Common myeloid progenitor, CD34-positive (primary cell): ENCODE results near the gene BTBD9.

Experiments
- CTCF ChIA-PET: fragments of 350-600 bp; sonication (Branson Sonifier 250); formaldehyde crosslinking; loops from one replicate; lab custom pipeline; 2021; ENCODE audit warnings: antibody characterized with exemption; lab: Charles Lee
- POLR2A ChIA-PET: fragments of 350-600 bp; sonication (Branson Sonifier 250); formaldehyde crosslinking; loops from one replicate; lab custom pipeline; 2021; ENCODE audit warnings: antibody characterized with exemption; lab: Charles Lee
- DNase-seq, 3 donors: peaks; one replicate each; pipeline versions ENCODE4 v3.0.0 to v3.0.0-alpha.2; 2013
- H3K27ac ChIP-seq, 2 experiments: 1 replicate in 1 of 2; 2 replicates in 1 of 2; pipeline ENCODE4 v1.7.0; 2013; ENCODE audit warnings: inconsistent platforms in 2 of 2, low read length in 2 of 2, mild to moderate bottlenecking in 2 of 2, low read depth in 1 of 2, moderate library complexity in 1 of 2; ENCODE audit not compliant: severe bottlenecking in 2 of 2, insufficient read depth in 1 of 2, poor library complexity in 1 of 2
- H3K27me3 ChIP-seq, 5 experiments: replicated peaks in 2 of 5; 1 replicate in 3 of 5; 2 replicates in 2 of 5; pipeline versions ENCODE4 v1.6.1 to v1.7.0; 2013; ENCODE audit warnings: low read length in 4 of 5, mild to moderate bottlenecking in 2 of 5, moderate library complexity in 2 of 5, inconsistent platforms in 1 of 5; ENCODE audit not compliant: insufficient read depth in 5 of 5, control insufficient read depth in 4 of 5
- H3K36me3 ChIP-seq, 4 experiments: 1 replicate in 2 of 4; 2 replicates in 2 of 4; pipeline versions ENCODE4 v1.6.1 to v1.7.0; 2013; ENCODE audit warnings: low read length in 3 of 4, control low read depth in 1 of 4, mild to moderate bottlenecking in 1 of 4; ENCODE audit not compliant: control insufficient read depth in 4 of 4, insufficient read depth in 4 of 4
- H3K4me1 ChIP-seq, 4 experiments: 1 replicate in 3 of 4; 2 replicates in 1 of 4; pipeline versions ENCODE4 v1.6.1 to v1.7.1; 2013; ENCODE audit warnings: low read length in 3 of 4, mild to moderate bottlenecking in 3 of 4, control low read depth in 1 of 4, inconsistent platforms in 1 of 4, moderate library complexity in 1 of 4; ENCODE audit not compliant: control insufficient read depth in 4 of 4, insufficient read depth in 4 of 4; ENCODE audit errors: control extremely low read depth in 1 of 4
- H3K4me3 ChIP-seq, 7 experiments: 1 replicate in 4 of 7; 2 replicates in 3 of 7; pipeline versions ENCODE4 v1.5.1 to v1.7.0; 2013; ENCODE audit warnings: mild to moderate bottlenecking in 7 of 7, low read length in 6 of 7, moderate library complexity in 6 of 7, inconsistent platforms in 2 of 7, low read depth in 2 of 7, control low read depth in 1 of 7; ENCODE audit not compliant: insufficient read depth in 4 of 7, control insufficient read depth in 1 of 7; ENCODE audit errors: extremely low read depth in 1 of 7
- H3K9me3 ChIP-seq, 5 experiments: 1 replicate in 4 of 5; 2 replicates in 1 of 5; pipeline versions ENCODE4 v1.6.1 to v1.7.1; 2013; ENCODE audit warnings: low read length in 4 of 5, mild to moderate bottlenecking in 2 of 5, inconsistent platforms in 1 of 5, low read depth in 1 of 5, moderate library complexity in 1 of 5; ENCODE audit not compliant: control insufficient read depth in 4 of 5, insufficient read depth in 2 of 5; ENCODE audit errors: control extremely low read depth in 1 of 5
- WGBS: methylation state at CpG from one replicate; pipeline ENCODE4 v1.1.5; 2013; ENCODE audit not compliant: insufficient coverage; 5-methylcytosine and 5-hydroxymethylcytosine counted together

The BTBD9 gene

DNA sequence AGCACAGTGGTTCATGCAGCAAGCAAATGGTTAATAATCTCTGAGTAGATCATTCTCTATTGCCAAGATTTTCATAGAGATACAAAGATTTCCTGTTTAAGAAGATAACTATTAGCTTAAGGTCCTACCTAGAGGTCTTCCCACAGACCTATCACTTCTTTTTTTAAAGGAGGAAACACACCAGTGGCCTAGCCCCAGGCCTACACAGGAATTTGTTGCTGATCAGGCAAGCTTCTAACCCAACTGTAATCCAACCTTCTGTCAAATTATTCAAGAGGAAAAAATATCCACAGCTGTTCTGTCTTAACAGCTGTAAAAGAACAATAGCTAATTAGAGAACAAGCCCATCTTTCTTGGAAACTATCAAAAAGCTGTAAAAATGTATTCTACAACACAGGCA, 332.8 kb downstream of the BTBD9 start:
- no peaks in the 10 kb centered on the region for H3K9me3 ChIP-seq
- H3K4me1 ChIP-seq: peaks cover 3 to 20% (median 13%) of the 10 kb centered on the region in 4 experiments
- peak in 1 of 3 donors; percentile 18 for DNase-seq
- ChIA-PET CTCF (no interaction called here), POLR2A (no interaction called here)
- no peaks in the 10 kb centered on the region for H3K36me3 ChIP-seq
- H3K4me3 ChIP-seq: no peak overlapping the region
- no peaks in the 10 kb centered on the region for H3K27me3 ChIP-seq
- H3K27ac ChIP-seq: no peak overlapping the region

- DNase-seq: no peak
- no peaks in the 10 kb centered on the region for H3K27me3 ChIP-seq
- POLR2A ChIA-PET: no interaction called here
- no peaks in the 10 kb centered on the region for H3K9me3 ChIP-seq
- no peak overlapping the region for H3K4me3 ChIP-seq
- WGBS: 88% methylated on average over 2 of the region's 4 CpGs
- H3K36me3 ChIP-seq: no peaks in the 10 kb centered on the region
- H3K27ac ChIP-seq: no peak overlapping the region
- CTCF ChIA-PET: no interaction called here
- peaks cover 3 to 20% (median 13%) of the 10 kb centered on the region in 4 experiments for H3K4me1 ChIP-seq
Measured at GRCh38 chr6:38305995-38306681, 333.6 kb downstream of the BTBD9 start.

- Histone ChIP-seq H3K4me3 (no peak overlapping the region), H3K27me3 (no peaks in the 10 kb centered on the region), H3K4me1 (peaks cover 3 to 16% (median 10%) of the 10 kb centered on the region in 4 experiments), H3K9me3 (no peaks in the 10 kb centered on the region), H3K36me3 (no peaks in the 10 kb centered on the region), H3K27ac (no peak overlapping the region)
- 100% methylated on average over 2 of the region's 2 CpGs for WGBS
- ChIA-PET POLR2A (no interaction called here), CTCF (no interaction called here)
- no peak for DNase-seq
Measured at GRCh38 chr6:38302838-38303237, 336.9 kb downstream of the BTBD9 start.

DNA sequence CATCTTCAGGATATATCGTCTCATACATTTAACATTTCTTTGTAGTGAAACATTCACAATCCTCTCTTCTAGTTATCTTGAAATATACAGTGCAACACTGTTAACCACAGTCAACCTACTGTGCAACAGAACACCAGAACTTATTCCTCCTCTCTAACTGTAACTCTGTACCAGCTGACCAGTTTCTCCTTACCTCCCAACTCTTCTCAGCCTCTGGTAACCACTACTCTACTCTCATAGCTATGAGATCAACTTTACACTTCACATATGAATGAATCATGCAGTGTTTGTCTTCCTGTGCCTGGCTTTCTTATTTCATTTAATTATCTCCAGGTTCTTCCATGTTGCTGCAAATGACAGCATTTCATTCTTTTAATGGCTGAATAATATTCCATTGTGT, 337.6 kb downstream of the BTBD9 start:
- no peaks in the 10 kb centered on the region for H3K27me3 ChIP-seq
- H3K36me3 ChIP-seq: no peaks in the 10 kb centered on the region
- POLR2A ChIA-PET: no interaction called here
- WGBS: no CpG with 5 or more reads among the region's 1 CpG
- no peak overlapping the region for H3K4me3 ChIP-seq
- H3K27ac ChIP-seq: no peak overlapping the region
- CTCF ChIA-PET: no interaction called here
- H3K4me1 ChIP-seq: peaks cover 0 to 9% (median 3%) of the 10 kb centered on the region in 4 experiments
- H3K9me3 ChIP-seq: no peaks in the 10 kb centered on the region
- DNase-seq: no peak

GRCh38 chr6:38290133-38290799, 349.5 kb downstream of the BTBD9 start:
- ChIA-PET CTCF (no interaction called here), POLR2A (interaction anchor here (0.6 kb wide), 1 partner anchor 295 kb away, joined by 3 read pairs; no protein-coding TSS in a partner anchor)
- no peaks in the 10 kb centered on the region for H3K9me3 ChIP-seq
- H3K4me1 ChIP-seq: no peaks in the 10 kb centered on the region
- WGBS: 65% methylated on average over 2 of the region's 3 CpGs
- H3K4me3 ChIP-seq: no peak overlapping the region
- no peaks in the 10 kb centered on the region for H3K36me3 ChIP-seq
- H3K27ac ChIP-seq: no peak overlapping the region
- DNase-seq: no peak
- no peaks in the 10 kb centered on the region for H3K27me3 ChIP-seq

DNA sequence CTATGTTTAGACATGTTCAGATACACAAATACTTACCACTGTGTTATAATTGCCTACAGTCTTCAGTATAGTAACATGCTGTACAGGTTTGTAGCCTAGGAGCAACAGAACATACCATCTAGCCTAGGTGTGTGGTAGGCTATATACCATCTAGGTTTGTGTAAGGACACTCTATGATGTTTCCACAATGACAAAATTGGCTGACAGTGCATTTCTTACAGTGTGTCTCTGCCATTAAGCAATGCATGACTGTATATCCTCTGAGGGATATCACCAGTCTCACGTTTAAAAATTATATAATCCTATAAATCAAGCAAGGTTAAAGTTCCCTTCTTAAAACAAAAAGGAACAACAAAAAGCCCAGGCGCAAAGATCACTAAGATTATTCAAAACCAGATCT, 352.2 kb downstream of the BTBD9 start:
- no peak overlapping the region for H3K4me3 ChIP-seq
- no CpG with 5 or more reads among the region's 2 CpGs for WGBS
- ChIA-PET POLR2A (no interaction called here), CTCF (no interaction called here)
- H3K36me3 ChIP-seq: no peaks in the 10 kb centered on the region
- H3K27ac ChIP-seq: no peak overlapping the region
- H3K27me3 ChIP-seq: no peaks in the 10 kb centered on the region
- DNase-seq: no peak
- no peaks in the 10 kb centered on the region for H3K9me3 ChIP-seq
- H3K4me1 ChIP-seq: no peaks in the 10 kb centered on the region

GRCh38 chr6:38284802-38285394, 354.8 kb downstream of the BTBD9 start:
- WGBS: 98% methylated on average over 4 of the region's 4 CpGs
- Histone ChIP-seq H3K27me3 (no peaks in the 10 kb centered on the region), H3K4me3 (no peak overlapping the region), H3K9me3 (no peaks in the 10 kb centered on the region), H3K27ac (no peak overlapping the region), H3K4me1 (no peaks in the 10 kb centered on the region), H3K36me3 (no peaks in the 10 kb centered on the region)
- CTCF ChIA-PET: no interaction called here
- POLR2A ChIA-PET: no interaction called here
- DNase-seq: peak in 1 of 3 donors; percentile 5
